Tibial nerve (tissue), 4 donors: ENCODE data around the gene CD58. TPM values are rescaled to one million over a fixed set of nuclear protein-coding genes. Genes with fewer than 3 reads are reported as not detected.

Experiments
- DNase-seq, 2 donors: peaks; one replicate each; pipeline ENCODE4 v3.0.0-alpha.2; 2019; ENCODE audit warnings: low spot score in 2 of 2
- H3K27ac ChIP-seq, 4 donors: fragments of 200-600 bp; sonication (generic) in 3 of 4; one replicate each; pipeline ENCODE4 v1.5.1; 2017 to 2019; ENCODE audit warnings: mild to moderate bottlenecking in 1 of 4
- H3K27me3 ChIP-seq, 2 donors: fragments of 200-600 bp; sonication (generic) in 1 of 2; one replicate each; pipeline versions ENCODE4 v1.5.1 to v1.6.0; 2017 to 2019
- H3K36me3 ChIP-seq, 3 donors: fragments of 200-600 bp; sonication (generic); one replicate each; pipeline ENCODE4 v1.5.1; 2018 to 2019
- H3K4me1 ChIP-seq, 4 donors: fragments of 200-600 bp; sonication (generic) in 3 of 4; one replicate each; pipeline ENCODE4 v1.5.1; 2017 to 2019
- H3K4me3 ChIP-seq, 4 donors: fragments of 200-600 bp; sonication (generic) in 3 of 4; one replicate each; pipeline ENCODE4 v1.5.1; 2017 to 2019; ENCODE audit warnings: mild to moderate bottlenecking in 1 of 4, moderate library complexity in 1 of 4
- H3K9me3 ChIP-seq, 4 donors: fragments of 200-600 bp; sonication (generic) in 3 of 4; one replicate each; pipeline ENCODE4 v1.5.1; 2017 to 2019
- EP300 ChIP-seq, 2 donors: sonication (generic); formaldehyde crosslinking; IDR thresholded peaks; one replicate each; pipeline ENCODE4 v1.6.1; 2017; ENCODE audit warnings: antibody characterized with exemption in 2 of 2, mild to moderate bottlenecking in 1 of 2
- POLR2A ChIP-seq, 2 donors: fragments of 450-650 bp; IDR thresholded peaks; one replicate each; pipeline ENCODE4 v1.6.1; 2017; ENCODE audit warnings: antibody characterized with exemption in 2 of 2, mild to moderate bottlenecking in 2 of 2, moderate library complexity in 2 of 2
- WGBS, 2 donors: methylation state at CpG; one replicate each; pipeline ENCODE4 v1.1.5; 2018; 5-methylcytosine and 5-hydroxymethylcytosine counted together
- total RNA-seq, 4 donors: library from RNA; depleted of rRNA; stranded (reverse); fragments of >200 nt; gene quantifications; one replicate each; pipeline ENCODE4 v1.1.0, GENCODE V29; 2016
- TF ChIP-seq, protein P1 (sequence below), 5 experiments: fragments of 200-600 bp in 3 of 5; fragments of 450-650 bp in 2 of 5; sonication (generic) in 3 of 5; IDR thresholded peaks; one replicate each; pipeline ENCODE4 v1.5.1; 2016 to 2019; ENCODE audit warnings: antibody characterized with exemption in 5 of 5, mild to moderate bottlenecking in 3 of 5, moderate library complexity in 2 of 5

CD58 gene
- total RNA-seq, 4 donors from 2014 or later, result 15.9 to 36.0 (median 21.8) TPM

DNA sequence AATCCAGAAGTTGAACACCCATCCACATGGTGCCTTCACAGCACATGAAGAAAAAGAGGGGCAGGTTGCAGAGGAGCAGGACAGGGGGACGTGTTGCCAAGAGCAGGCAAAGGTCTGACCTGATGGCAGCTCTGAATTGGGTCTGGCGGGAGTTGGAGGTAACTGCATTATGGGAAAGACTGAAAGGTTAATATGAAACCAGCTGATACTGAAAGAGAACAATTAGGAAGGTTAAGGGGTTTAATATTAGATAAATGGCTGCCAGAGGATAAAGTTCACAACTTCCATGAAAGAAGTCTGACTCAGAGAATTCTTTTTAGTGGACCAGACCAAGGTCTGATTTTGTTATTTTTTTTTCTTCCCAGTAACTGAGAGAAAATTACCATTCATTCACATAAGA, 76.1 kb downstream of the CD58 start:
- H3K4me1 ChIP-seq, result peaks cover 0 to 40% (median 10%) of the 10 kb centered on the region in 4 donors
- TF ChIP-seq EP300 (IDR thresholded peaks at IDR 0.05), result no peak
- TF ChIP-seq, protein P1, sequence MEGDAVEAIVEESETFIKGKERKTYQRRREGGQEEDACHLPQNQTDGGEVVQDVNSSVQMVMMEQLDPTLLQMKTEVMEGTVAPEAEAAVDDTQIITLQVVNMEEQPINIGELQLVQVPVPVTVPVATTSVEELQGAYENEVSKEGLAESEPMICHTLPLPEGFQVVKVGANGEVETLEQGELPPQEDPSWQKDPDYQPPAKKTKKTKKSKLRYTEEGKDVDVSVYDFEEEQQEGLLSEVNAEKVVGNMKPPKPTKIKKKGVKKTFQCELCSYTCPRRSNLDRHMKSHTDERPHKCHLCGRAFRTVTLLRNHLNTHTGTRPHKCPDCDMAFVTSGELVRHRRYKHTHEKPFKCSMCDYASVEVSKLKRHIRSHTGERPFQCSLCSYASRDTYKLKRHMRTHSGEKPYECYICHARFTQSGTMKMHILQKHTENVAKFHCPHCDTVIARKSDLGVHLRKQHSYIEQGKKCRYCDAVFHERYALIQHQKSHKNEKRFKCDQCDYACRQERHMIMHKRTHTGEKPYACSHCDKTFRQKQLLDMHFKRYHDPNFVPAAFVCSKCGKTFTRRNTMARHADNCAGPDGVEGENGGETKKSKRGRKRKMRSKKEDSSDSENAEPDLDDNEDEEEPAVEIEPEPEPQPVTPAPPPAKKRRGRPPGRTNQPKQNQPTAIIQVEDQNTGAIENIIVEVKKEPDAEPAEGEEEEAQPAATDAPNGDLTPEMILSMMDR (IDR thresholded peaks at IDR 0.05), result no peak
- H3K36me3 ChIP-seq, result no peaks in the 10 kb centered on the region
- H3K27ac ChIP-seq, result no peak overlapping the region
- H3K4me3 ChIP-seq, result no peak overlapping the region
- no peak for DNase-seq
- 60 to 72% methylated on average over 2 of the region's 2 CpGs for WGBS, 2 donors
- H3K27me3 ChIP-seq, result no peaks in the 10 kb centered on the region
- no peaks in the 10 kb centered on the region for H3K9me3 ChIP-seq

DNA sequence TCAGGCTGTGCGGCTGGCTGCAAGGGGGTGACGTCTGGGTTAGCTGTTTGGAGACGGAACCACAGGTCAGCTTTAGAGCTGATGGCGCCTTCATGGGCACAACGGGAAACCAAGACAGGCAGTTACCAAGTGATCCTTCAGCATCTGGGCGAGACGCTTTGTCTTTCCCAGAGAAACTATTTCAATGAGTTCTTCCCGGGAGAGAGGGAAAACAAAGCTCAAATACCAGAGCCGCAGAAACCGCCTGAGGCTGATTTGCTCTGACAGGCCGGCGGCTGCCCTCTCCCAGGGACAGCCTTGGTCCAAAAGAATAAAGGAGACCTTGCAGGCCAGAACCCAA, 76.5 kb downstream of the CD58 start:
- Histone ChIP-seq H3K27me3 (no peaks in the 10 kb centered on the region), H3K27ac (no peak overlapping the region), H3K4me3 (no peak overlapping the region), H3K4me1 (peaks cover 0 to 44% (median 12%) of the 10 kb centered on the region in 4 donors), H3K9me3 (no peaks in the 10 kb centered on the region), H3K36me3 (no peaks in the 10 kb centered on the region)
- TF ChIP-seq POLR2A (IDR thresholded peaks at IDR 0.05), result no peak
- TF ChIP-seq, protein P1 (IDR thresholded peaks at IDR 0.05), result no peak
- DNase-seq, result no peak
- WGBS, 2 donors, result 80 to 85% methylated on average over 12 of the region's 12 CpGs

- Histone ChIP-seq H3K4me1 (peaks cover 0 to 47% (median 15%) of the 10 kb centered on the region in 4 donors), H3K27ac (no peak overlapping the region), H3K4me3 (no peak overlapping the region), H3K9me3 (no peaks in the 10 kb centered on the region), H3K27me3 (no peaks in the 10 kb centered on the region), H3K36me3 (no peaks in the 10 kb centered on the region)
- DNase-seq, result no peak
- 90 to 91% methylated on average over 27 to 28 of the region's 29 CpGs for WGBS, 2 donors
- TF ChIP-seq EP300 (IDR thresholded peaks at IDR 0.05), result no peak
- TF ChIP-seq, protein P1 (IDR thresholded peaks at IDR 0.05), result no peak
- TF ChIP-seq POLR2A (IDR thresholded peaks at IDR 0.05), result no peak
These were observed 77.1 kb downstream of the CD58 start for GRCh38 chr1:116493484-116494352.

DNA sequence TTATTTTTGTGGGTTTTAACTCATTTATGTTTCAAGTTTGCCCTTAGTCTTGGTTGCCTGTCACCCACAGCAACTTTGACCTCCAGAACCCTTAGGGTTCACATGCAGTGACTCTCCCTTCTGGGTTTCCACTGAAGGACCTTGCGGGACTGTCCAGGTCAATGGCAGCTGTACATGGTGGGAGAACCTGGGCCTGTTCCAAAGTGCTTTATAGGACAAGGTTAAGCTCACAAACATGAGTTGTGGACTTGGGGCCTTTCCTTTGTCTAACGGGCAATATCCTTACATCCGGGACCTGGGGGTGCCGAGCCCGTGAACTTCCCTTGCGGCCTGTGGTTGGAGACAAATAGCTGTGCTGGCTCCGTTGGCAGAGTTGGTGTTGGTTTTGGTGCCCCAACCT, 77.8 kb downstream of the CD58 start:
- no peak for DNase-seq
- H3K36me3 ChIP-seq, result no peaks in the 10 kb centered on the region
- TF ChIP-seq, protein P1 (IDR thresholded peaks at IDR 0.05), result no peak
- TF ChIP-seq EP300 (IDR thresholded peaks at IDR 0.05) (no peak), POLR2A (IDR thresholded peaks at IDR 0.05) (no peak)
- WGBS, 2 donors, result 92 to 98% methylated on average over 7 of the region's 7 CpGs
- H3K4me3 ChIP-seq, result no peak overlapping the region
- H3K9me3 ChIP-seq, result no peaks in the 10 kb centered on the region
- H3K27ac ChIP-seq, result no peak overlapping the region
- no peaks in the 10 kb centered on the region for H3K27me3 ChIP-seq
- H3K4me1 ChIP-seq, result peaks cover 0 to 52% (median 16%) of the 10 kb centered on the region in 4 donors

DNA sequence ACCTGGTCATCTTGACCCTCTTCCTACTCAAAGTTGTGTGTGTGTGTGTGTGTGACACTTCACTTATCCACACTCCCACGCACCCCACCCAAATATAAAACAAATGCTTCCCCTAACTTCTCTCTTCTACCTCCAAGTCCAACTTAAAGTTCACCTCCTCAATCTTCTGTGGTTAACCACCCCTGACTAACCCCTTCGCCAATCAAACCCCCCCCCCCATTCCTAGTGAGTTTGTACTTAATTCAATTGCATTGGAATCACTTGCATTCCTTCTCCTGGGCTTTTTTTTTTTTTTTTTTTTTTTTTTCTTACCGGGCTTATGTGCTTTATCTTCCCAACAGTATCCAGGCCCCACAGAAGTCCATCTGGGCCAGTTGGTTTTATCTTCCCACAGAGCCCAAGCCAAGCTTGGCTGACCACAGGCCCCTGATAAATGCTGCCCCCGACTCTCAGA, 78.4 kb downstream of the CD58 start:
- DNase-seq, result no peak
- H3K27me3 ChIP-seq, result no peaks in the 10 kb centered on the region
- no peak overlapping the region for H3K27ac ChIP-seq
- TF ChIP-seq POLR2A (IDR thresholded peaks at IDR 0.05), result no peak
- no peak for TF ChIP-seq EP300 (IDR thresholded peaks at IDR 0.05)
- TF ChIP-seq, protein P1 (IDR thresholded peaks at IDR 0.05), result no peak
- H3K36me3 ChIP-seq, result no peaks in the 10 kb centered on the region
- H3K4me3 ChIP-seq, result no peak overlapping the region
- 76 to 87% methylated on average over 4 of the region's 4 CpGs for WGBS, 2 donors
- peaks cover 0 to 52% (median 16%) of the 10 kb centered on the region in 4 donors for H3K4me1 ChIP-seq
- H3K9me3 ChIP-seq, result no peaks in the 10 kb centered on the region
